Measurements from ENCODE around the gene B3GAT1. TPM values are rescaled to one million over a fixed set of nuclear protein-coding genes. Genes with fewer than 3 reads are reported as not detected.
A peak's percentile ranks its signal among the peaks of the same experiment; 100 is the strongest.

The B3GAT1 gene
- total and polyA plus RNA-seq, 9 donors: 0.11 to 1.4 (median 0.23) TPM

GRCh38 chr11:134371436-134372185, 40.4 kb downstream of the B3GAT1 start:
- 90 to 94% (median 91%) methylated on average over 22 of the region's 22 CpGs for WGBS, 3 donors
- intact Hi-C loops (cut with DNase I): no loop called here
- no peak for DNase-seq

GRCh38 chr11:134370526-134371435, 41.3 kb downstream of the B3GAT1 start:
- Histone ChIP-seq H3K27ac (no peak overlapping the region), H3K4me1 (ENCODE audit: insufficient read depth) (no peaks in the 10 kb centered on the region), H3K4me3 (no peak overlapping the region), H3K36me3 (no peaks in the 10 kb centered on the region), H3K27me3 (no peaks in the 10 kb centered on the region), H3K9me3 (no peaks in the 10 kb centered on the region)
- intact Hi-C loops (cut with DNase I): no loop called here
- WGBS, 3 donors: 88 to 90% (median 89%) methylated on average over 19 of the region's 19 CpGs
- TF ChIP-seq EP300 (IDR thresholded peaks at IDR 0.05): no peak
- no peak for TF ChIP-seq POLR2A (IDR thresholded peaks at IDR 0.05)
- TF ChIP-seq CTCF (IDR thresholded peaks at IDR 0.05): no peak
- peak in 1 of 5 donors; percentile 9 for DNase-seq

More at GRCh38 chr11:134371436-134372185, 40.4 kb downstream of the B3GAT1 start:
- H3K27ac ChIP-seq: no peak overlapping the region
- no peaks in the 10 kb centered on the region for H3K9me3 ChIP-seq
- H3K36me3 ChIP-seq: no peaks in the 10 kb centered on the region
- no peaks in the 10 kb centered on the region for H3K4me1 ChIP-seq (ENCODE audit: insufficient read depth)
- H3K4me3 ChIP-seq: no peak overlapping the region
- no peak for TF ChIP-seq CTCF (IDR thresholded peaks at IDR 0.05)
- no peak for TF ChIP-seq POLR2A (IDR thresholded peaks at IDR 0.05)
- no peaks in the 10 kb centered on the region for H3K27me3 ChIP-seq

- H3K4me1 ChIP-seq (ENCODE audit: insufficient read depth): no peaks in the 10 kb centered on the region
- DNase-seq: peak in 1 of 5 donors; percentile 21
- H3K27ac ChIP-seq: no peak overlapping the region
- no peak overlapping the region for H3K4me3 ChIP-seq
- no peaks in the 10 kb centered on the region for H3K36me3 ChIP-seq
- no peak for TF ChIP-seq EP300 (IDR thresholded peaks at IDR 0.05)
- TF ChIP-seq POLR2A (IDR thresholded peaks at IDR 0.05): no peak
- H3K9me3 ChIP-seq: no peaks in the 10 kb centered on the region
- 79 to 83% (median 80%) methylated on average over 30 of the region's 30 CpGs for WGBS, 3 donors
- intact Hi-C loops (cut with DNase I): no loop called here
- H3K27me3 ChIP-seq: no peaks in the 10 kb centered on the region
These were observed 42.2 kb downstream of the B3GAT1 start for GRCh38 chr11:134369656-134370525.

- intact Hi-C loops (cut with DNase I): no loop called here
- WGBS, 3 donors: 89 to 95% (median 93%) methylated on average over 18 of the region's 18 CpGs
- Histone ChIP-seq H3K4me3 (no peak overlapping the region), H3K9me3 (no peaks in the 10 kb centered on the region), H3K36me3 (no peaks in the 10 kb centered on the region), H3K27me3 (no peaks in the 10 kb centered on the region), H3K27ac (no peak overlapping the region), H3K4me1 (ENCODE audit: insufficient read depth) (no peaks in the 10 kb centered on the region)
- TF ChIP-seq POLR2A (IDR thresholded peaks at IDR 0.05) (no peak), EP300 (IDR thresholded peaks at IDR 0.05) (no peak), CTCF (IDR thresholded peaks at IDR 0.05) (no peak)
- no peak for DNase-seq
These were observed 44.3 kb downstream of the B3GAT1 start for GRCh38 chr11:134367781-134368180.
